ENCODE data around the gene MACC1. TPM values are rescaled to one million over a fixed set of nuclear protein-coding genes. Genes with fewer than 3 reads are reported as not detected.

MACC1 gene
- polyA plus RNA-seq, 1 donor (not counting 4 experiments of a cell fraction or from before 2014, with no cell fraction given) = 16.4 TPM

DNA sequence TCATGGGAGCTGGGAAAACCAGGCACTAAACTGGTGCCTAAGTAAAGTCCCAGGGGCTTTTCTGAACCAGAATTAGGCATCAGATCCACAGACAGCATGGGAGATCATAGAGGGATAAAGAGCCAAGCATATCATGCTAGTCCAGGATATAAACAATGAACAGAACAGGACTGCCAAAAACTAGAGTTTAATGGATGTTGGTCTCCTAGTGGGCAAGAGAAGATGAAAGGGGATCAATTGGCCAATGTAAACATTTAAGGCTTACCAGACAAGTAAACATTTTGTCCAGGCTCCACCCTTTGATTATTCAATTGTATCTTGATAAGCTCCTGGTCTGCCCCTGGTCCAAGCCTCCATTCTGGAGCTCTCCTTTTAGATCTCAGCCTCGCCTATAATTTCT is 18.9 kb downstream of the MACC1 start:
- no peak overlapping the region for H3K27ac ChIP-seq (ENCODE audit: control insufficient read depth, insufficient read depth, low read length)
- H4K20me1 ChIP-seq (ENCODE audit: control insufficient read depth, extremely low read depth, insufficient read depth, low read length) = no peaks in the 10 kb centered on the region
- H3K4me2 ChIP-seq (ENCODE audit: control insufficient read depth, extremely low read depth, insufficient read depth, low read depth, low read length) = no peak overlapping the region
- peaks cover 54% of the 10 kb centered on the region for H3K79me2 ChIP-seq (ENCODE audit: control insufficient read depth, insufficient read depth, low read length)
- H3K9ac ChIP-seq (ENCODE audit: control insufficient read depth, extremely low read depth, insufficient read depth, low read length) = no peak overlapping the region
- H3K9me1 ChIP-seq (ENCODE audit: control insufficient read depth, extremely low read depth, insufficient read depth, low read length) = no peaks in the 10 kb centered on the region
- no peak overlapping the region for H2AFZ ChIP-seq (ENCODE audit: control insufficient read depth, low read length)
- no peak for FAIRE-seq
- no peaks in the 10 kb centered on the region for H3K27me3 ChIP-seq (ENCODE audit: control insufficient read depth, extremely low read depth, insufficient read depth, low read length)
- no peak overlapping the region for H3K4me3 ChIP-seq (ENCODE audit: control insufficient read depth in 2 of 3, extremely low read depth in 1 of 3, insufficient read depth in 2 of 3, low read depth in 1 of 3, low read length in 3 of 3)
- no peak for TF ChIP-seq CTCF (optimal IDR thresholded peaks at IDR 0.05 in 1 of 3, IDR thresholded peaks at IDR 0.05 in 1 of 3, conservative IDR thresholded peaks at IDR 0.05 in 1 of 3; ENCODE audit: extremely low read depth in 1 of 3, insufficient read depth in 2 of 3, low read length in 3 of 3)
- TF ChIP-seq EZH2 (IDR thresholded peaks at IDR 0.05; ENCODE audit: low read length) = no peak
- peaks cover 0 to 3% of the 10 kb centered on the region in 2 experiments for H3K36me3 ChIP-seq (ENCODE audit: control insufficient read depth in 2 of 2, extremely low read depth in 1 of 2, insufficient read depth in 2 of 2, low read length in 2 of 2)
- no peaks in the 10 kb centered on the region for H3K9me3 ChIP-seq (ENCODE audit: control insufficient read depth, low read depth, low read length)
- dilution Hi-C loops (cut with MboI; ENCODE audit: extremely low pct_ligation_motif_present, low sequenced_read_pairs) = no loop called here
- peaks cover 30% of the 10 kb centered on the region for H3K4me1 ChIP-seq (ENCODE audit: control insufficient read depth, extremely low read depth, insufficient read depth, low read length)
- no peak for DNase-seq (ENCODE audit: low read depth, low spot score)

GRCh38 chr7:20197837-20198236 is 19.3 kb downstream of the MACC1 start:
- TF ChIP-seq EZH2 (IDR thresholded peaks at IDR 0.05; ENCODE audit: low read length) (no peak), CTCF (optimal IDR thresholded peaks at IDR 0.05 in 1 of 3, IDR thresholded peaks at IDR 0.05 in 1 of 3, conservative IDR thresholded peaks at IDR 0.05 in 1 of 3; ENCODE audit: extremely low read depth in 1 of 3, insufficient read depth in 2 of 3, low read length in 3 of 3) (peak; percentile 49 to 55 (median 53))
- H3K27ac ChIP-seq (ENCODE audit: control insufficient read depth, insufficient read depth, low read length) = no peak overlapping the region
- peaks cover 0 to 3% of the 10 kb centered on the region in 2 experiments for H3K36me3 ChIP-seq (ENCODE audit: control insufficient read depth in 2 of 2, extremely low read depth in 1 of 2, insufficient read depth in 2 of 2, low read length in 2 of 2)
- no peak overlapping the region for H3K4me2 ChIP-seq (ENCODE audit: control insufficient read depth, extremely low read depth, insufficient read depth, low read depth, low read length)
- H3K4me1 ChIP-seq (ENCODE audit: control insufficient read depth, extremely low read depth, insufficient read depth, low read length) = peaks cover 30% of the 10 kb centered on the region
- H3K9ac ChIP-seq (ENCODE audit: control insufficient read depth, extremely low read depth, insufficient read depth, low read length) = no peak overlapping the region
- peak; percentile 26 for FAIRE-seq
- DNase-seq (ENCODE audit: low read depth, low spot score) = no peak
- no peaks in the 10 kb centered on the region for H3K9me1 ChIP-seq (ENCODE audit: control insufficient read depth, extremely low read depth, insufficient read depth, low read length)
- no peak overlapping the region for H2AFZ ChIP-seq (ENCODE audit: control insufficient read depth, low read length)
- no peaks in the 10 kb centered on the region for H3K9me3 ChIP-seq (ENCODE audit: control insufficient read depth, low read depth, low read length)
- peaks cover 52% of the 10 kb centered on the region for H3K79me2 ChIP-seq (ENCODE audit: control insufficient read depth, insufficient read depth, low read length)
- H4K20me1 ChIP-seq (ENCODE audit: control insufficient read depth, extremely low read depth, insufficient read depth, low read length) = no peaks in the 10 kb centered on the region
- H3K4me3 ChIP-seq (ENCODE audit: control insufficient read depth in 2 of 3, extremely low read depth in 1 of 3, insufficient read depth in 2 of 3, low read depth in 1 of 3, low read length in 3 of 3) = no peak overlapping the region
- no peaks in the 10 kb centered on the region for H3K27me3 ChIP-seq (ENCODE audit: control insufficient read depth, extremely low read depth, insufficient read depth, low read length)
- dilution Hi-C loops (cut with MboI; ENCODE audit: extremely low pct_ligation_motif_present, low sequenced_read_pairs) = no loop called here

Measured in keratinocyte (primary cell).